ENCODE measurements around the gene CENPP. TPM values are rescaled to one million over a fixed set of nuclear protein-coding genes. Genes with fewer than 3 reads are reported as not detected.

Gene CENPP
- total RNA-seq, 4 donors from 2014 or later, result 0.88 to 12.0 (median 4.3) TPM

DNA sequence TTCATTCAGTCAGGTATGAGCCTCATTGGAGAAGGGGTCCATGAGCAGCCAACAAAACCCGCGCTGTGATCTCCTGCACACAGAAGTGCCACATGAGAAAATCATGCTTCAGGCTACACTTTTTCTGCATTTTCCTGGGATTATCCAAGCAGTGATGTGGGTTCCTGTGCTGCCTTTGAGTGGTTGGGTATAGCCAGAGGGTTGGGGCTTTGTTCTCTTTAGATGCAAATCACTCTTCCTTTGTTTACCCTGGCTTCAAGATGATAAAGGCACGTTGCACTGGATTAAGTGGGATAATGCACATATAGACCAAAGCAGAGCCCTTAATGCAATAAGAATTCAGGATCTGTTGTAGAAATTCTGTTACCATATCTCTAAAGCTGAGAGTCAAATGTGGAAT lies 191.3 kb downstream of the CENPP start:
- DNase-seq, result no peak
- intact Hi-C loops (cut with DNase I; ENCODE audit: low total_unique reads), result no loop called here
- no peaks in the 10 kb centered on the region for H3K4me1 ChIP-seq
- H3K4me3 ChIP-seq, result no peak overlapping the region
- no peak overlapping the region for H3K27ac ChIP-seq
- H3K36me3 ChIP-seq, result no peaks in the 10 kb centered on the region
- TF ChIP-seq POLR2A (IDR thresholded peaks at IDR 0.05), result no peak
- TF ChIP-seq, protein P1, sequence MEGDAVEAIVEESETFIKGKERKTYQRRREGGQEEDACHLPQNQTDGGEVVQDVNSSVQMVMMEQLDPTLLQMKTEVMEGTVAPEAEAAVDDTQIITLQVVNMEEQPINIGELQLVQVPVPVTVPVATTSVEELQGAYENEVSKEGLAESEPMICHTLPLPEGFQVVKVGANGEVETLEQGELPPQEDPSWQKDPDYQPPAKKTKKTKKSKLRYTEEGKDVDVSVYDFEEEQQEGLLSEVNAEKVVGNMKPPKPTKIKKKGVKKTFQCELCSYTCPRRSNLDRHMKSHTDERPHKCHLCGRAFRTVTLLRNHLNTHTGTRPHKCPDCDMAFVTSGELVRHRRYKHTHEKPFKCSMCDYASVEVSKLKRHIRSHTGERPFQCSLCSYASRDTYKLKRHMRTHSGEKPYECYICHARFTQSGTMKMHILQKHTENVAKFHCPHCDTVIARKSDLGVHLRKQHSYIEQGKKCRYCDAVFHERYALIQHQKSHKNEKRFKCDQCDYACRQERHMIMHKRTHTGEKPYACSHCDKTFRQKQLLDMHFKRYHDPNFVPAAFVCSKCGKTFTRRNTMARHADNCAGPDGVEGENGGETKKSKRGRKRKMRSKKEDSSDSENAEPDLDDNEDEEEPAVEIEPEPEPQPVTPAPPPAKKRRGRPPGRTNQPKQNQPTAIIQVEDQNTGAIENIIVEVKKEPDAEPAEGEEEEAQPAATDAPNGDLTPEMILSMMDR (IDR thresholded peaks at IDR 0.05), result no peak
- H3K9me3 ChIP-seq, result no peaks in the 10 kb centered on the region
- H3K27me3 ChIP-seq, result no peaks in the 10 kb centered on the region

DNA sequence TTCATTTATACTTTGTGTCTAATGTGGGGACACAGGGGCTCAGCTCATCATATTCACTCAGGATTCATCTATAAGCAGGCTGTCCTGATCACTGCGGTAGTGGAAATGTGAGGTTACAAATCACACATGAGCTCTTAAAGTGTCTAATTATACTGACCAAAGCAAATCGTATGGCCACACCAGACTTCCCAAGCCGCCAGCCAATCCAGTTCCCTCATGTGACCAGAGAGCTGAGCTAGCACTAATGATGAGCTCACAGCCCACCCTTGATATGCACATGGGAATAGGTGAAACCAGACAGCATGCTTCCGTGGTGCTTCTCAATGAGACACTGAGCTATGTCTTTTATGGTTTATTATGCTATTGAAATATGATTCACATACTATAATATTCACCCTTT lies 192.4 kb downstream of the CENPP start:
- H3K4me1 ChIP-seq, result no peaks in the 10 kb centered on the region
- H3K27me3 ChIP-seq, result no peaks in the 10 kb centered on the region
- intact Hi-C loops (cut with DNase I; ENCODE audit: low total_unique reads), result loop anchor here (2.0 kb wide), 1 partner anchor 35 kb away; the partner anchor contains the start of gene ASPN
- no peaks in the 10 kb centered on the region for H3K9me3 ChIP-seq
- no peaks in the 10 kb centered on the region for H3K36me3 ChIP-seq
- H3K27ac ChIP-seq, result no peak overlapping the region
- H3K4me3 ChIP-seq, result no peak overlapping the region
- DNase-seq, result no peak
- TF ChIP-seq POLR2A (IDR thresholded peaks at IDR 0.05), result no peak
- TF ChIP-seq, protein P1 (IDR thresholded peaks at IDR 0.05), result no peak

DNA sequence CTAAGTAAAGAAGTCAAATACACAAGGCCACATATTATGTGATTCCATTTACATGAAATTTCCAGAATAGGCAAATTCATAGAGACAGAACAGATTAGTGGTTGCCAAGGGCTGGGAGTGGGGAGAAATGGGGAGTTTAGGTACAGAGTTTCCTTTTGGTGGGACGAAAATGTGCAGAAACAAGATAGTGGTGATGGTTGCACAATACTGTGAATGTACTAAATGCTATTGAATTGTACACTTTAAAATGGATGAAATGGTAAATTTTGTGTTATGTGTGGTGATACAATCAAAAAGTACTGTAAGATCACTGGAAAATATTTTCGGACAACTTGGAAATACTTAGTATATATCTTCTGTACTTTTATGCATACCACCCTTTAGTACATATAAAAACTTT lies 195.1 kb downstream of the CENPP start:
- no peak for TF ChIP-seq POLR2A (IDR thresholded peaks at IDR 0.05)
- TF ChIP-seq, protein P1 (IDR thresholded peaks at IDR 0.05), result no peak
- Histone ChIP-seq H3K36me3 (no peaks in the 10 kb centered on the region), H3K4me3 (no peak overlapping the region), H3K9me3 (no peaks in the 10 kb centered on the region), H3K27me3 (no peaks in the 10 kb centered on the region), H3K4me1 (no peaks in the 10 kb centered on the region), H3K27ac (no peak overlapping the region)
- no peak for DNase-seq
- intact Hi-C loops (cut with DNase I; ENCODE audit: low total_unique reads), result no loop called here

DNA sequence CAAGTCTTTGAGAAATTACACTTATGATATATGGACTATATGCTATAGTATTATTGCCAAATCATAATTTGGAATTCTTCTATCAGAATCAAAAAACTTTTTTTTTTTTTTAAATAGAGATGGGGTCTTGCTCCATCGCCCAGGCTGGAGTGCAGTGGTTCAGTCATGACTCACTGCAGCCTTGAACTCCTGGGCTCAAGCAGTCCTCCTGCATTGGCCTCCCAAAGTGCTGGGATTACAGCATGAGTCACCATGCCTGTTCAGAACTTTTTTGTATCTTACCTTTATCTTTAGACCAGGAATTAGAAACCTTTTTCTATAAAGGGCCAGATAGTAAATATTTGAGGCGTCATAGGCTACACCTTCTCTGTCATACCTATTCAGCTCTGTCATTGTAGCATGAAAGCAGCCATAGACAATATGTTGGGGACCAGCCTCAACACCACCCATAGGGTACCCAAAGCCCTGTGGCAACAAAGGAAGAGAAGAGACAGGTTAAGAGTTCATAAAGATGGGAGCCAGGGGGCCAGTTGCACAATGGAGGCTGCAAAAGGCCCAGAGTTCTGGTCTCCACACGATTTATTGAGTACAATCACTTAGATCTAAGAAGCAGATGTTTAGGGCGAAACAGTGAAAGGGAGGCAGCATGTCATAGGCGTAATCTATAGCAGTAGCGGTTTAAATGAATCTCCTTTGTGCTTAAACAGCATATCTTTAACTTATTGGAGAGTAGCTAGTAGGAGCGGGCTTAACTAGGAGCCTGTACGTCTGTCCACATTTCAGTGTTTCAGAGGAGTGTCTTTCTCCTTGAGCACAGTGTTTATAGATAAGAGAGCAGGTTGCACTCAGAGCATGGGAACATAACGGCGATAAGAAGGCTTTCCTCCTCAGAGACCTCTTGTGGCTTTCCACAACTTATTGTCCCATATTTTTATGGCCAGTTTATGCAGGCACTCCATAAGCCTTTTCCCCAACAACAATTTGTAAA lies 197.5 kb downstream of the CENPP start:
- no peak overlapping the region for H3K27ac ChIP-seq
- no peaks in the 10 kb centered on the region for H3K9me3 ChIP-seq
- intact Hi-C loops (cut with DNase I; ENCODE audit: low total_unique reads), result no loop called here
- no peaks in the 10 kb centered on the region for H3K27me3 ChIP-seq
- DNase-seq, result no peak
- H3K36me3 ChIP-seq, result no peaks in the 10 kb centered on the region
- no peak overlapping the region for H3K4me3 ChIP-seq
- H3K4me1 ChIP-seq, result no peaks in the 10 kb centered on the region
- TF ChIP-seq, protein P1 (IDR thresholded peaks at IDR 0.05), result no peak
- TF ChIP-seq POLR2A (IDR thresholded peaks at IDR 0.05), result no peak

DNA sequence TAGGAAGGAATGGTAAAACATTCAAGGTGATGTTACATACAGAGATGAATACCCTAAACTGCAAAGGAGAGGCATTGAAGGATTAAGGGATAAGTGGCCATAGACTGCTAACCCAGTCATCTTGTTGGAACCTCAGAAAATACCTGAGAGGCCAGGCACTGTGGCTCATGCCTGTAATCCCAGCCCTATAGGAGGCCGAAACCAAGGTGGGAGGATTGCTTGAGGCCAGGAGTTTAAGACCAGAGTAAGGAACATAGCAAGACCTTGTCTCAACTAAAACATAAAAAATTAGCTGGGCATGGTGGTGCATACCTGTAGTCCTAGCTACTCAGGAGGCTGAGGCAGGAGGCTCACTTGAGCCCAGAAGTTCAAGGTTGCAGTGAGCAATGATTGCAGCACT lies 199.1 kb downstream of the CENPP start:
- Histone ChIP-seq H3K27ac (no peak overlapping the region), H3K27me3 (no peaks in the 10 kb centered on the region), H3K9me3 (no peaks in the 10 kb centered on the region), H3K4me1 (no peaks in the 10 kb centered on the region), H3K36me3 (no peaks in the 10 kb centered on the region), H3K4me3 (no peak overlapping the region)
- DNase-seq, result no peak
- intact Hi-C loops (cut with DNase I; ENCODE audit: low total_unique reads), result no loop called here
- TF ChIP-seq, protein P1 (IDR thresholded peaks at IDR 0.05), result no peak
- TF ChIP-seq POLR2A (IDR thresholded peaks at IDR 0.05), result no peak
